GM19240 (cell line): ENCODE measurements around the gene NCOR2.
"Not testable (repeated sequence)": the region's sequence is repeated elsewhere in the genome, so short reads cannot be mapped to it uniquely, and the experiment has no call there.

Source experiments
- DNase-seq: peaks from one replicate; pipeline ENCODE4 v3.0.0; 2011; ENCODE audit warnings: low spot score; ENCODE audit not compliant: insufficient read length

Gene NCOR2

GRCh38 chr12:124601706-124602105 lies 34.3 kb upstream of the NCOR2 start:
- DNase-seq = no peak

- DNase-seq = no peak
Observed at GRCh38 chr12:124599074-124599999, 31.9 kb upstream of the NCOR2 start.

- no peak for DNase-seq
Observed at GRCh38 chr12:124597041-124597440, 29.6 kb upstream of the NCOR2 start.

GRCh38 chr12:124595444-124595843 lies 28.0 kb upstream of the NCOR2 start:
- DNase-seq = no peak

GRCh38 chr12:124594851-124595250 lies 27.4 kb upstream of the NCOR2 start:
- DNase-seq = no peak

GRCh38 chr12:124593851-124594401 lies 26.5 kb upstream of the NCOR2 start:
- no peak for DNase-seq

GRCh38 chr12:124593176-124593575 lies 25.8 kb upstream of the NCOR2 start:
- DNase-seq = no peak

- no peak for DNase-seq
Observed at GRCh38 chr12:124592481-124593160, 25.2 kb upstream of the NCOR2 start.

GRCh38 chr12:124592050-124592449 lies 24.6 kb upstream of the NCOR2 start:
- no peak for DNase-seq

- no peak for DNase-seq
Observed at GRCh38 chr12:124590447-124590846, 23.0 kb upstream of the NCOR2 start.

- no peak for DNase-seq
Observed at GRCh38 chr12:124588751-124589267, 21.4 kb upstream of the NCOR2 start.

- DNase-seq = no peak
Observed at GRCh38 chr12:124588018-124588634, 20.7 kb upstream of the NCOR2 start.

- no peak for DNase-seq
Observed at GRCh38 chr12:124586756-124587155, 19.3 kb upstream of the NCOR2 start.

GRCh38 chr12:124584494-124584893 lies 17.1 kb upstream of the NCOR2 start:
- not testable (repeated sequence) for DNase-seq

- no peak for DNase-seq
Observed at GRCh38 chr12:124583854-124584253, 16.4 kb upstream of the NCOR2 start.

GRCh38 chr12:124582108-124582424 lies 14.7 kb upstream of the NCOR2 start:
- no peak for DNase-seq

GRCh38 chr12:124581307-124582107 lies 14.1 kb upstream of the NCOR2 start:
- DNase-seq = no peak

- no peak for DNase-seq
Observed at GRCh38 chr12:124579921-124580517, 12.6 kb upstream of the NCOR2 start.

GRCh38 chr12:124578854-124579253 lies 11.4 kb upstream of the NCOR2 start:
- no peak for DNase-seq

GRCh38 chr12:124578445-124578844 lies 11.0 kb upstream of the NCOR2 start:
- no peak for DNase-seq

- DNase-seq = no peak
Observed at GRCh38 chr12:124577986-124578385, 10.6 kb upstream of the NCOR2 start.
